Astrocyte of the hippocampus (primary cell): ENCODE data around the gene MRPL44.

ENCODE experiments used
- DNase-seq: peaks from one replicate; pipeline ENCODE4 v3.0.0; 2011; ENCODE audit warnings: low read depth, low spot score

MRPL44 gene

GRCh38 chr2:223936862-223937326 lies 20.4 kb upstream of the MRPL44 start:
- DNase-seq = no peak

GRCh38 chr2:223937535-223937934 lies 19.7 kb upstream of the MRPL44 start:
- no peak for DNase-seq

- DNase-seq = peak; percentile 34
Measured at GRCh38 chr2:223939438-223939837, 17.8 kb upstream of the MRPL44 start.

GRCh38 chr2:223941579-223942277 lies 15.5 kb upstream of the MRPL44 start:
- peak; percentile 88 for DNase-seq

GRCh38 chr2:223943135-223943534 lies 14.1 kb upstream of the MRPL44 start:
- no peak for DNase-seq

GRCh38 chr2:223943561-223944008 lies 13.7 kb upstream of the MRPL44 start:
- peak; percentile 59 for DNase-seq

- DNase-seq = peak; percentile 60
Measured at GRCh38 chr2:223944166-223944702, 13.0 kb upstream of the MRPL44 start.

GRCh38 chr2:223944703-223945531 lies 12.3 kb upstream of the MRPL44 start, which contains the start of gene WDFY1:
Gene WDFY1, minus strand, starts transcription at chr2:223945335. Its CDS starts 51 bp downstream, at chr2:223945284.
- DNase-seq = peak; percentile 97

- no peak for DNase-seq
Measured at GRCh38 chr2:223945755-223946154, 11.5 kb upstream of the MRPL44 start.

- DNase-seq = peak; percentile 51
Measured at GRCh38 chr2:223947711-223948205, 9.5 kb upstream of the MRPL44 start.

- DNase-seq = no peak
Measured at GRCh38 chr2:223949241-223949840, 7.9 kb upstream of the MRPL44 start.

- DNase-seq = no peak
Measured at GRCh38 chr2:223950448-223951347, 6.6 kb upstream of the MRPL44 start.

GRCh38 chr2:223952280-223952968 lies 4.8 kb upstream of the MRPL44 start:
- no peak for DNase-seq

GRCh38 chr2:223954401-223954800 lies 2.9 kb upstream of the MRPL44 start:
- DNase-seq = peak; percentile 53

GRCh38 chr2:223956300-223956699 lies 963 bp upstream of the MRPL44 start:
- DNase-seq = no peak

GRCh38 chr2:223959688-223960087 lies 2.4 kb downstream of the MRPL44 start:
- DNase-seq = peak; percentile 63

- peak; percentile 60 for DNase-seq
Measured at GRCh38 chr2:223967981-223968380, 10.7 kb downstream of the MRPL44 start.

- no peak for DNase-seq
Measured at GRCh38 chr2:223969315-223969714, 12.1 kb downstream of the MRPL44 start.

GRCh38 chr2:223969856-223970255 lies 12.6 kb downstream of the MRPL44 start:
- DNase-seq = no peak
